Measurements from ENCODE around the gene BAIAP2L1.
A peak's percentile ranks its signal among the peaks of the same experiment; 100 is the strongest.

Gene BAIAP2L1

GRCh38 chr7:98317366-98318040 is 83.4 kb downstream of the BAIAP2L1 start:
- no peak for DNase-seq

- peak; percentile 57 for DNase-seq
Measured at GRCh38 chr7:98315994-98316527, 84.8 kb downstream of the BAIAP2L1 start.

- DNase-seq = peak; percentile 93
Measured at GRCh38 chr7:98315318-98315993, 85.4 kb downstream of the BAIAP2L1 start.

- DNase-seq = peak; percentile 59
Measured at GRCh38 chr7:98314469-98314868, 86.4 kb downstream of the BAIAP2L1 start.

GRCh38 chr7:98312201-98312600 is 88.7 kb downstream of the BAIAP2L1 start:
- peak; percentile 50 for DNase-seq

GRCh38 chr7:98309566-98309965 is 91.3 kb downstream of the BAIAP2L1 start:
- no peak for DNase-seq

GRCh38 chr7:98307971-98308466 is 92.9 kb downstream of the BAIAP2L1 start:
- no peak for DNase-seq

GRCh38 chr7:98305951-98306535 is 94.8 kb downstream of the BAIAP2L1 start:
- no peak for DNase-seq

- DNase-seq = peak; percentile 39
Measured at GRCh38 chr7:98303906-98304305, 97.0 kb downstream of the BAIAP2L1 start.

- DNase-seq = no peak
Measured at GRCh38 chr7:98303176-98303865, 97.6 kb downstream of the BAIAP2L1 start.

GRCh38 chr7:98301693-98302470 is 99.0 kb downstream of the BAIAP2L1 start:
- DNase-seq = no peak

- peak; percentile 89 for DNase-seq
Measured at GRCh38 chr7:98300595-98301372, 100.1 kb downstream of the BAIAP2L1 start.

GRCh38 chr7:98297626-98298286 is 103.1 kb downstream of the BAIAP2L1 start:
- no peak for DNase-seq

- DNase-seq = no peak
Measured at GRCh38 chr7:98296833-98297232, 104.1 kb downstream of the BAIAP2L1 start.

- DNase-seq = no peak
Measured at GRCh38 chr7:98295467-98296192, 105.3 kb downstream of the BAIAP2L1 start.

- DNase-seq = peak; percentile 77
Measured at GRCh38 chr7:98294798-98295382, 106.0 kb downstream of the BAIAP2L1 start.

GRCh38 chr7:98294326-98294725 is 106.6 kb downstream of the BAIAP2L1 start:
- DNase-seq = no peak

GRCh38 chr7:98293746-98294145 is 107.1 kb downstream of the BAIAP2L1 start:
- DNase-seq = no peak

- no peak for DNase-seq
Measured at GRCh38 chr7:98293265-98293664, 107.6 kb downstream of the BAIAP2L1 start.

- DNase-seq = no peak
Measured at GRCh38 chr7:98291717-98292116, 109.2 kb downstream of the BAIAP2L1 start.

Measured in OCI-M1 (cell line).